ENCODE data around the gene ZC3H10.

ZC3H10 gene

DNA sequence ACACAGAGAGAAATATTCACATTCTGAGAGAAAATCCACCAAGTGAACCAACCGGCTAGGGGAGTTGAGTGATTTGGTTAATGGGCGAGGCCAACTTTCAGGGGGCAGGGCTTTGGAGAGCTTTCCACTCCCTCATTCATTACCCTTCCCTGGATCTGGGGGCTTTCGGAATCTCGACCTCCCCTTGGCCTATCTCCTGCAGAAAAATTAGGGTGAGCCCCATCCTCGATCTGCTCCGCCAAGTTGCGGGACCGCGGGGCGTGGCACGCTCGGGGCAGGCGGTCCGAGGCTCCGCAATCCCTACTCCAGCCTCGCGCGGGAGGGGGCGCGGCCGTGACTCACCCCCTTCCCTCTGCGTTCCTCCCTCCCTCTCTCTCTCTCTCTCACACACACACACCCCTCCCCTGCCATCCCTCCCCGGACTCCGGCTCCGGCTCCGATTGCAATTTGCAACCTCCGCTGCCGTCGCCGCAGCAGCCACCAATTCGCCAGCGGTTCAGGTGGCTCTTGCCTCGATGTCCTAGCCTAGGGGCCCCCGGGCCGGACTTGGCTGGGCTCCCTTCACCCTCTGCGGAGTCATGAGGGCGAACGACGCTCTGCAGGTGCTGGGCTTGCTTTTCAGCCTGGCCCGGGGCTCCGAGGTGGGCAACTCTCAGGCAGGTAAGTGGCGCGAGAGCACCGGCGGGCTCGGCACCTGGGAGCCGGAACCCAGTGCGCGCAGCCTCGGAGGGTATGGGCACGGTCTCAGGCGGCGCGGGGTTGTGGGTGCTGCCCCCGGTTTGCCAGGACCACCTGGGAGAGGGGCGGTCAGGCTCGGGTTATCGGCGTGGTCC is 38.1 kb upstream of the ZC3H10 start, which contains the start of gene ERBB3:
ERBB3 (plus strand) TSS at position 443 of the 833 bp plus-strand sequence; CDS start at position 579, 136 bp downstream.
- H3K4me3 ChIP-seq (replicated peaks in 1 of 2; ENCODE audit: low read depth in 2 of 2, low read length in 2 of 2), result peak within 1 kb of the TSS; percentile 53 to 59
- TF ChIP-seq CTCF (IDR thresholded peaks at IDR 0.05; ENCODE audit: low read depth, low read length), result peak; percentile 14
- DNase-seq (ENCODE audit: low read depth in 2 of 2), result peak; percentile 75 to 79

DNA sequence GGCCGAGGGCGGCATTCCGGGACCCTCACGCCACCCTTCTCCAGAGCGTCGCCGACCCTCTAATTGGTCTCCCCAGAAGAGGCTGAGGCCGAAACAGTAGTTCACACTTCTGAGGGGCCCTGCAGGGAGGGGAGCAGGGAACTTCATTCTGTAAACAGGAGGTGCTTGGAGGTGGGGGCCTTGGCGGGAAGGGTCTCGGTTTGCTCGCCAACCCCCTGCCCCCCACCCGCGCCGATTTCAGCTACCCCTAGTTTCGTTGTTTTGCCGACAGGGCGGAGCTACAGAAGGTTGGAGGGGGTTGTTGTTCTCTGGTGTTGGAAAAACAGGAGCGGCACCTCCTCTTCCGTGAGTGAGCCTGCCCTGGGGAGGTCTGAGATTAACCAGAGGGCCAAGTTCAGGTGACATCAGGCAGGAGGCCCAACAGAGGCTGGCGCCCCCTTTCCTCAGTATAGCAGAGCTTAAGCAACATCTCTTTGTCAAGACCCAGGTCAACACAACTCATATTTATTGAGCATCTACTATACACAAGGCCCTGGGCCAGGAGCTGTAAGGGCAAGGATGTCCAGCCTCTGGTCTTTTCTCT is 37.4 kb upstream of the ZC3H10 start:
- H3K4me3 ChIP-seq (replicated peaks in 1 of 2; ENCODE audit: low read depth in 2 of 2, low read length in 2 of 2), result peak overlapping the region in 1 of 2 donors; percentile 59
- no peak for TF ChIP-seq CTCF (IDR thresholded peaks at IDR 0.05; ENCODE audit: low read depth, low read length)
- DNase-seq (ENCODE audit: low read depth in 2 of 2), result no peak

GRCh38 chr12:56081393-56082347 is 36.4 kb upstream of the ZC3H10 start:
- TF ChIP-seq CTCF (IDR thresholded peaks at IDR 0.05; ENCODE audit: low read depth, low read length), result no peak
- H3K4me3 ChIP-seq (replicated peaks in 1 of 2; ENCODE audit: low read depth in 2 of 2, low read length in 2 of 2), result no peak overlapping the region

DNA sequence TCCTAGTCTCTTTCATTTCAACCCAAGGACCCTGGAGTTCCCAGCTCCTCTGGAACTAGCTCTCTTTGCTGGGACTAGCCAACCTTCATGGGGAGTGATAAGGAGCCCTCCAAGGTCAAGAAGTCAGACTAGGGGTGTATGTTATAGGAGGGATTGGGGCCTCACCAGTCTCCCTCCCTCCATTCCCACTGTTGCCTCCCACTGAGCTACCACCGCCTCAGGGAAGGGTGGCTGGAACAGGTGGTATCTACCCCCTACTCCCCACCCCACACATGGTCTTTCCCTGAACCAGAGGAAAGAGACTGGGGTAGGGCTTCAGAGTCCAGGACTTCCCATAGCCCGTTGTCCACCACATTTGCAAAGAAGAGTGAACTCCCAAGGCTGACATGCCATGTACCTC is 35.7 kb upstream of the ZC3H10 start:
- DNase-seq (ENCODE audit: low read depth in 2 of 2), result no peak
- no peak overlapping the region for H3K4me3 ChIP-seq (replicated peaks in 1 of 2; ENCODE audit: low read depth in 2 of 2, low read length in 2 of 2)

More at GRCh38 chr12:56081393-56082347, 36.4 kb upstream of the ZC3H10 start:
- no peak for DNase-seq (ENCODE audit: low read depth in 2 of 2)

GRCh38 chr12:56082967-56083366 is 35.1 kb upstream of the ZC3H10 start:
- TF ChIP-seq CTCF (IDR thresholded peaks at IDR 0.05; ENCODE audit: low read depth, low read length), result no peak
- no peak overlapping the region for H3K4me3 ChIP-seq (replicated peaks in 1 of 2; ENCODE audit: low read depth in 2 of 2, low read length in 2 of 2)
- DNase-seq (ENCODE audit: low read depth in 2 of 2), result no peak

More for the DNA sequence above, 35.7 kb upstream of the ZC3H10 start:
- TF ChIP-seq CTCF (IDR thresholded peaks at IDR 0.05; ENCODE audit: low read depth, low read length), result no peak

GRCh38 chr12:56084958-56085543 is 33.0 kb upstream of the ZC3H10 start:
- peak in 1 of 2 donors; percentile 9 for DNase-seq (ENCODE audit: low read depth in 2 of 2)

More at GRCh38 chr12:56084958-56085543, 33.0 kb upstream of the ZC3H10 start:
- H3K4me3 ChIP-seq (replicated peaks in 1 of 2; ENCODE audit: low read depth in 2 of 2, low read length in 2 of 2), result no peak overlapping the region
- peak; percentile 53 for TF ChIP-seq CTCF (IDR thresholded peaks at IDR 0.05; ENCODE audit: low read depth, low read length)

Data from cardiac fibroblast (primary cell).